SIG-M5 (cell line): ENCODE results near the gene HEPACAM.

Source experiments
- DNase-seq: peaks from one replicate; lab custom pipeline; 2025; lab: John Stamatoyannopoulos, UW

Gene HEPACAM

GRCh38 chr11:124884340-124884739, 51.5 kb downstream of the HEPACAM start:
- DNase-seq, result no peak

GRCh38 chr11:124882339-124883071, 53.3 kb downstream of the HEPACAM start:
- DNase-seq, result no peak

- DNase-seq, result no peak
Observed at GRCh38 chr11:124880958-124881357, 54.9 kb downstream of the HEPACAM start.

- DNase-seq, result no peak
Observed at GRCh38 chr11:124880290-124880611, 55.6 kb downstream of the HEPACAM start.

GRCh38 chr11:124879493-124880289, 56.2 kb downstream of the HEPACAM start:
- DNase-seq, result no peak

GRCh38 chr11:124878759-124879492, 56.9 kb downstream of the HEPACAM start:
- no peak for DNase-seq

- DNase-seq, result no peak
Observed at GRCh38 chr11:124877910-124878758, 57.7 kb downstream of the HEPACAM start.

- no peak for DNase-seq
Observed at GRCh38 chr11:124877631-124877909, 58.3 kb downstream of the HEPACAM start.

- DNase-seq, result no peak
Observed at GRCh38 chr11:124876818-124877630, 58.8 kb downstream of the HEPACAM start.

GRCh38 chr11:124875943-124876817, 59.7 kb downstream of the HEPACAM start:
- peak; percentile 57 for DNase-seq

GRCh38 chr11:124875401-124875800, 60.4 kb downstream of the HEPACAM start:
- no peak for DNase-seq

- no peak for DNase-seq
Observed at GRCh38 chr11:124874571-124875255, 61.1 kb downstream of the HEPACAM start.

- no peak for DNase-seq
Observed at GRCh38 chr11:124873951-124874350, 61.9 kb downstream of the HEPACAM start.

GRCh38 chr11:124872741-124873140, 63.1 kb downstream of the HEPACAM start:
- DNase-seq, result no peak

- DNase-seq, result no peak
Observed at GRCh38 chr11:124872280-124872679, 63.6 kb downstream of the HEPACAM start.

GRCh38 chr11:124870430-124870829, 65.4 kb downstream of the HEPACAM start:
- DNase-seq, result no peak

- no peak for DNase-seq
Observed at GRCh38 chr11:124869856-124870387, 65.9 kb downstream of the HEPACAM start.

- DNase-seq, result no peak
Observed at GRCh38 chr11:124869331-124869730, 66.5 kb downstream of the HEPACAM start.
